SIG-M5 treated with dmso at 0.1 percent for 504 hours (cell line): ENCODE data around the gene SLC17A7.
"Not testable (repeated sequence)": the region's sequence is repeated elsewhere in the genome, so short reads cannot be mapped to it uniquely, and the experiment has no call there.

Experiments used
- DNase-seq: peaks from one replicate; lab custom pipeline; 2025; ENCODE audit not compliant: unreplicated experiment; lab: John Stamatoyannopoulos, UW

The SLC17A7 gene

GRCh38 chr19:49470615-49470978, 29.3 kb upstream of the SLC17A7 start:
- DNase-seq: no peak

GRCh38 chr19:49469828-49470614, 28.7 kb upstream of the SLC17A7 start:
- DNase-seq: no peak

GRCh38 chr19:49468746-49469447, 27.6 kb upstream of the SLC17A7 start:
- peak; percentile 80 for DNase-seq

- no peak for DNase-seq
Observed at GRCh38 chr19:49468199-49468598, 26.9 kb upstream of the SLC17A7 start.

- no peak for DNase-seq
Observed at GRCh38 chr19:49465371-49465770, 24.0 kb upstream of the SLC17A7 start.

GRCh38 chr19:49463960-49464740, 22.8 kb upstream of the SLC17A7 start:
- no peak for DNase-seq

- no peak for DNase-seq
Observed at GRCh38 chr19:49462492-49462891, 21.2 kb upstream of the SLC17A7 start.

- no peak for DNase-seq
Observed at GRCh38 chr19:49461656-49462055, 20.3 kb upstream of the SLC17A7 start.

- DNase-seq: not testable (repeated sequence)
Observed at GRCh38 chr19:49461130-49461529, 19.8 kb upstream of the SLC17A7 start.

- no peak for DNase-seq
Observed at GRCh38 chr19:49459388-49459787, 18.1 kb upstream of the SLC17A7 start.

- DNase-seq: no peak
Observed at GRCh38 chr19:49458567-49458903, 17.2 kb upstream of the SLC17A7 start.

GRCh38 chr19:49456326-49456725, 15.0 kb upstream of the SLC17A7 start:
- no peak for DNase-seq

GRCh38 chr19:49455773-49456172, 14.4 kb upstream of the SLC17A7 start:
- no peak for DNase-seq

GRCh38 chr19:49453757-49454240, 12.5 kb upstream of the SLC17A7 start:
- no peak for DNase-seq

GRCh38 chr19:49453013-49453756, 11.9 kb upstream of the SLC17A7 start, which contains the start of gene ALDH16A1:
TSS of gene ALDH16A1 (plus strand) at chr19:49453225. CDS start at chr19:49453332, 107 bp downstream.
- peak; percentile 95 for DNase-seq

GRCh38 chr19:49451430-49452181, 10.3 kb upstream of the SLC17A7 start, which contains the start of gene PIH1D1:
TSS of gene PIH1D1 (minus strand) at chr19:49451814. CDS start at chr19:49451574, 240 bp downstream.
- DNase-seq: peak; percentile 100

GRCh38 chr19:49450405-49450804, 9.1 kb upstream of the SLC17A7 start:
- DNase-seq: no peak

GRCh38 chr19:49448432-49448786, 7.1 kb upstream of the SLC17A7 start:
- DNase-seq: no peak

GRCh38 chr19:49447485-49448431, 6.4 kb upstream of the SLC17A7 start:
- no peak for DNase-seq
